IMR-90 (cell line): Measurements from ENCODE around the gene GPRIN2. TPM values are rescaled to one million over a fixed set of nuclear protein-coding genes. Genes with fewer than 3 reads are reported as not detected.
A peak's percentile ranks its signal among the peaks of the same experiment; 100 is the strongest.

Experiments
- ATAC-seq: fragments of 200-7000 bp; cut with Tn5 transposase; 2 replicates; pipeline ENCODE4 v1.9.1; 2020; ENCODE audit warnings: low read depth, mild to moderate bottlenecking, moderate library complexity
- BruUV-seq: library from RNA; stranded (reverse); fragments of 400-500 nt; replicated peaks from 2 replicates; lab custom pipeline; 2021; lab: Mats Ljungman, UMichigan
- CTCF ChIA-PET: fragments of 300-600 bp; formaldehyde crosslinking; extraction: SDS; loops from one replicate; lab custom pipeline; 2021; ENCODE audit warnings: antibody characterized with exemption; lab: Yijun Ruan, JAX
- POLR2A ChIA-PET: fragments of 300-600 bp; sonication (Branson Sonifier 250); formaldehyde crosslinking; loops from one replicate; lab custom pipeline; 2022; ENCODE audit warnings: antibody characterized with exemption; ENCODE audit not compliant: unreplicated experiment; lab: Charles Lee
- DNase-seq: peaks from one replicate; pipeline ENCODE4 v3.0.0; 2013
- H2AFZ ChIP-seq: replicated peaks from 2 replicates; pipeline ENCODE3; 2013; ENCODE audit warnings: low read length, mild to moderate bottlenecking; ENCODE audit not compliant: poor library complexity
- H2AK5ac ChIP-seq: 2 replicates; pipeline ENCODE4 v1.6.1; 2013; ENCODE audit warnings: low read depth, low read length, inconsistent platforms
- H2AK9ac ChIP-seq: replicated peaks from 2 replicates; pipeline ENCODE3; 2013; ENCODE audit warnings: mild to moderate bottlenecking, low read depth, low read length, moderate library complexity; ENCODE audit not compliant: poor library complexity
- H2BK120ac ChIP-seq: 2 replicates; pipeline ENCODE4 v1.6.1; 2013; ENCODE audit warnings: low read depth, low read length, inconsistent platforms
- H2BK15ac ChIP-seq: 3 replicates; pipeline ENCODE4 v1.6.1; 2013; ENCODE audit warnings: low read depth, low read length, inconsistent platforms
- H2BK20ac ChIP-seq: 2 replicates; pipeline ENCODE4 v1.6.1; 2013; ENCODE audit warnings: low read depth, mild to moderate bottlenecking, inconsistent platforms, low read length, moderate library complexity
- H2BK5ac ChIP-seq: 2 replicates; pipeline ENCODE4 v1.6.1; 2013; ENCODE audit warnings: mild to moderate bottlenecking, low read depth, low read length, inconsistent platforms; ENCODE audit not compliant: poor library complexity, severe bottlenecking
- H3K14ac ChIP-seq: replicated peaks from 2 replicates; pipeline ENCODE4 v1.6.1; 2013; ENCODE audit warnings: low read depth, low read length, inconsistent platforms
- H3K18ac ChIP-seq: 2 replicates; pipeline ENCODE4 v1.6.1; 2013; ENCODE audit warnings: low read depth, low read length, control low read depth
- H3K23ac ChIP-seq: 2 replicates; pipeline ENCODE4 v1.6.1; 2013; ENCODE audit warnings: low read depth, low read length, inconsistent platforms
- H3K27ac ChIP-seq: 2 replicates; pipeline ENCODE4 v1.5.1; 2013; ENCODE audit warnings: mild to moderate bottlenecking, control low read depth, low read length; ENCODE audit not compliant: insufficient read depth
- H3K27me3 ChIP-seq: 2 replicates; pipeline ENCODE4 v1.6.1; 2013; ENCODE audit warnings: low read length; ENCODE audit not compliant: control insufficient read depth, insufficient read depth
- H3K36me3 ChIP-seq: 2 replicates; pipeline ENCODE4 v1.6.1; 2013; ENCODE audit warnings: low read length, mixed read lengths; ENCODE audit not compliant: control insufficient read depth, insufficient read depth
- H3K4ac ChIP-seq: 2 replicates; pipeline ENCODE4 v1.6.1; 2013; ENCODE audit warnings: low read depth, low read length, inconsistent platforms
- H3K4me1 ChIP-seq: 2 replicates; pipeline ENCODE4 v1.6.1; 2013; ENCODE audit warnings: low read length, mixed read lengths; ENCODE audit not compliant: control insufficient read depth, insufficient read depth
- H3K4me2 ChIP-seq: 2 replicates; pipeline ENCODE4 v1.6.1; 2013; ENCODE audit warnings: low read depth, mild to moderate bottlenecking, control low read depth, low read length, moderate library complexity
- H3K4me3 ChIP-seq: 2 replicates; pipeline ENCODE4 v1.5.1; 2013; ENCODE audit warnings: low read depth, mild to moderate bottlenecking, control low read depth, low read length, moderate library complexity; ENCODE audit not compliant: insufficient read depth
- H3K56ac ChIP-seq: 2 replicates; pipeline ENCODE4 v1.6.1; 2013; ENCODE audit warnings: low read length, inconsistent platforms; ENCODE audit not compliant: insufficient read depth; ENCODE audit errors: extremely low read depth
- H3K79me1 ChIP-seq, 2 experiments: 2 replicates each; pipeline ENCODE4 v1.6.1; 2013; ENCODE audit warnings: low read length in 2 of 2, inconsistent platforms in 1 of 2, low read depth in 1 of 2
- H3K9ac ChIP-seq: 2 replicates; pipeline ENCODE4 v1.6.1; 2013; ENCODE audit warnings: low read depth, low read length, control low read depth
- H3K9me1 ChIP-seq: 2 replicates; pipeline ENCODE4 v1.6.1; 2013; ENCODE audit warnings: low read length, inconsistent platforms; ENCODE audit not compliant: insufficient read depth
- H3K9me3 ChIP-seq: 2 replicates; pipeline ENCODE4 v1.6.1; 2013; ENCODE audit warnings: low read length; ENCODE audit not compliant: control insufficient read depth, insufficient read depth
- H4K20me1 ChIP-seq: 2 replicates; pipeline ENCODE4 v1.6.1; 2013; ENCODE audit warnings: low read length, inconsistent platforms; ENCODE audit not compliant: insufficient read depth
- H4K5ac ChIP-seq: 2 replicates; pipeline ENCODE4 v1.6.1; 2013; ENCODE audit warnings: mild to moderate bottlenecking, low read depth, low read length, control low read depth
- H4K8ac ChIP-seq, 2 experiments: 2 replicates each; pipeline ENCODE4 v1.6.1; 2013; ENCODE audit warnings: low read depth in 2 of 2, low read length in 2 of 2, control low read depth in 1 of 2, inconsistent platforms in 1 of 2
- H4K91ac ChIP-seq: 2 replicates; pipeline ENCODE4 v1.6.1; 2013; ENCODE audit warnings: low read depth, low read length, inconsistent platforms; ENCODE audit not compliant: insufficient read depth
- BHLHE40 ChIP-seq: fragments of 150-350 bp; IDR thresholded peaks from 2 replicates; pipeline ENCODE4 v1.6.1; 2016; ENCODE audit warnings: mild to moderate bottlenecking, low read depth, low read length
- CTCF ChIP-seq: conservative IDR thresholded peaks from 2 replicates; pipeline ENCODE4 v1.5.1; 2012; ENCODE audit warnings: mild to moderate bottlenecking, low read depth, low read length, improper control_type of control experiment
- NFE2L2 ChIP-seq: fragments of 150-350 bp; IDR thresholded peaks from 2 replicates; pipeline ENCODE4 v1.6.1; 2016; ENCODE audit warnings: low read depth, mild to moderate bottlenecking, low read length
- RAD21 ChIP-seq: IDR thresholded peaks from 2 replicates; pipeline ENCODE4 v1.6.1; 2012; ENCODE audit warnings: low read length, improper control_type of control experiment
- WGBS, 2 experiments: methylation state at CpG; one replicate each; pipeline versions ENCODE4 v1.1.5 to v1.1.7; 2013; ENCODE audit warnings: missing lambda C conversion rate in 2 of 2; ENCODE audit not compliant: insufficient read length in 1 of 2; ENCODE audit errors: extremely low coverage in 2 of 2; 5-methylcytosine and 5-hydroxymethylcytosine counted together
- dilution Hi-C: fragments of 300-500 bp; cut with HindIII; formaldehyde crosslinking; loops from one replicate; pipeline ENCODE4 v1.14.3; 2018; ENCODE audit warnings: low sequenced_read_pairs; ENCODE audit not compliant: unreplicated experiment
- in situ Hi-C: fragments of 300-500 bp; cut with MboI; formaldehyde crosslinking; loops from 3 replicates; pipeline ENCODE4 v1.14.3; 2019; ENCODE audit warnings: low sequenced_read_pairs, inconsistent platforms, mixed read lengths
- intact Hi-C: fragments of 100-400 bp; cut with micrococcal nuclease; formaldehyde crosslinking; loops from 2 replicates; pipeline ENCODE4 v1.10.0; 2022
- polyA plus RNA-seq, 3 experiments: library from polyadenylated mRNA; depleted of rRNA; stranded (reverse); fragments of >200 nt; gene quantifications; 2 replicates each; pipeline ENCODE4 v1.2.3, GENCODE V29; 2012; ENCODE audit warnings: low replicate concordance in 1 of 3
- total RNA-seq: library from RNA; depleted of rRNA; stranded (reverse); fragments of >200 nt; gene quantifications from 2 replicates; pipeline ENCODE4 v1.2.3, GENCODE V29; 2012

GPRIN2 gene
- total and polyA plus RNA-seq, 2 of the 4 experiments (the other 2 are of a cell fraction), result under 0.01 TPM; not detected in 1

- TF ChIP-seq RAD21, result no peak
Observed at GRCh38 chr10:46540412-46541016, 15.9 kb downstream of the GPRIN2 start (continued).

- CTCF ChIA-PET, result interaction anchor here (1.6 to 2.0 kb wide), 2 partner anchors 10 to 26 kb away, joined by 3 to 5 read pairs; no protein-coding TSS in a partner anchor
- TF ChIP-seq NFE2L2 (no peak), CTCF (no peak), RAD21 (no peak; the same call in 1 of the 2 replicates), BHLHE40 (no peak)
- H4K20me1 ChIP-seq, result no peaks in the 10 kb centered on the region
- H2BK15ac ChIP-seq, result peak overlapping the region; percentile 52; the same call in 2 of the 3 replicates
- H3K36me3 ChIP-seq, result no peaks in the 10 kb centered on the region
- H3K4ac ChIP-seq, result peak overlapping the region; percentile 96
- peak overlapping the region; percentile 98 for H2BK120ac ChIP-seq
- 62% methylated on average over 10 of the region's 14 CpGs; no CpG with 5 or more reads in 1 of the 2 experiments for WGBS, 2 experiments
- H3K56ac ChIP-seq, result peak overlapping the region; percentile 90
- peak overlapping the region; percentile 73 to 78 for H4K8ac ChIP-seq
- H2AK5ac ChIP-seq, result peak overlapping the region; percentile 91
- no peaks in the 10 kb centered on the region for H3K9me3 ChIP-seq
- peak overlapping the region; percentile 73 for H3K14ac ChIP-seq
- peak overlapping the region; percentile 98 for H4K5ac ChIP-seq
- H2BK20ac ChIP-seq, result peak overlapping the region; percentile 82
- in situ Hi-C loops, result loop anchor here (25.0 kb wide), 2 partner anchors 872 to 1553 kb away; partner anchors contain the start of gene DEPP1
- no peak overlapping the region for H3K4me3 ChIP-seq
- H2BK5ac ChIP-seq, result peak overlapping the region; percentile 74
- peak overlapping the region; percentile 95 for H3K18ac ChIP-seq
- POLR2A ChIA-PET, result no interaction called here
- peak overlapping the region; percentile 53 for H2AFZ ChIP-seq
- ATAC-seq (peak; percentile 88), DNase-seq (peak; percentile 87)
- intact Hi-C loops, result no loop called here
- no peak overlapping the region for H2AK9ac ChIP-seq
- dilution Hi-C loops, result no loop called here
- 0 out of 4 replicates have a peak, but pooled peaks cover 0 to 3% of the 10 kb centered on the region in 2 experiments for H3K79me1 ChIP-seq
- BruUV-seq, result no TSS peak
- H3K27me3 ChIP-seq, result no peaks in the 10 kb centered on the region
- peak overlapping the region; percentile 100 for H4K91ac ChIP-seq
- H3K9ac ChIP-seq, result peak overlapping the region; percentile 60
- H3K4me1 ChIP-seq, result peaks cover 18% of the 10 kb centered on the region
- peak overlapping the region; percentile 35 for H3K23ac ChIP-seq
- H3K27ac ChIP-seq, result peak overlapping the region; percentile 89
- H3K9me1 ChIP-seq, result peaks cover 17% of the 10 kb centered on the region
- H3K4me2 ChIP-seq, result peak overlapping the region; percentile 28
Observed at GRCh38 chr10:46539596-46540411, 16.7 kb downstream of the GPRIN2 start.
